Measurements from ENCODE around the gene LRFN2.

DNA sequence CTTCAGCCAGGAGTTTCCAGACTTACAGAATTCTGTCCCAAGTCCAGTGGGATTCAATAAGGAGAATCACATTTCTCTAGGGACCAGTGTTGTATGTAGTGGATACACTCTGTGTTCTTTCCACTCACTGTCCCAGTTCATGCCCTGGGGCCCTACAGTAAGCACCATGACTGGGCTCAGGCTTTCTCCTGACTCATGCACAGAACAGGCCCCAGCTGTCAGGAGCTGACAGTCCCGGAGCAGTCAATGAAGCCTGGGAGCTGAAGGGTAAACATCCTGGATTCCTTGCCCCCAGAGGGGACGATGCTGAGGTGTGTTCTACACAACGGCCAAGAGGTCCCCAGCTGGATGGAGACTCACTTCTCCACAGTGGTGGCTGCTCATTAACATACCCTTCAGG is 40.2 kb upstream of the LRFN2 start:
- TF ChIP-seq, protein P1, sequence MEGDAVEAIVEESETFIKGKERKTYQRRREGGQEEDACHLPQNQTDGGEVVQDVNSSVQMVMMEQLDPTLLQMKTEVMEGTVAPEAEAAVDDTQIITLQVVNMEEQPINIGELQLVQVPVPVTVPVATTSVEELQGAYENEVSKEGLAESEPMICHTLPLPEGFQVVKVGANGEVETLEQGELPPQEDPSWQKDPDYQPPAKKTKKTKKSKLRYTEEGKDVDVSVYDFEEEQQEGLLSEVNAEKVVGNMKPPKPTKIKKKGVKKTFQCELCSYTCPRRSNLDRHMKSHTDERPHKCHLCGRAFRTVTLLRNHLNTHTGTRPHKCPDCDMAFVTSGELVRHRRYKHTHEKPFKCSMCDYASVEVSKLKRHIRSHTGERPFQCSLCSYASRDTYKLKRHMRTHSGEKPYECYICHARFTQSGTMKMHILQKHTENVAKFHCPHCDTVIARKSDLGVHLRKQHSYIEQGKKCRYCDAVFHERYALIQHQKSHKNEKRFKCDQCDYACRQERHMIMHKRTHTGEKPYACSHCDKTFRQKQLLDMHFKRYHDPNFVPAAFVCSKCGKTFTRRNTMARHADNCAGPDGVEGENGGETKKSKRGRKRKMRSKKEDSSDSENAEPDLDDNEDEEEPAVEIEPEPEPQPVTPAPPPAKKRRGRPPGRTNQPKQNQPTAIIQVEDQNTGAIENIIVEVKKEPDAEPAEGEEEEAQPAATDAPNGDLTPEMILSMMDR (IDR thresholded peaks at IDR 0.05), result no peak
- no peak for TF ChIP-seq POLR2A (IDR thresholded peaks at IDR 0.05)

Measured in prostate gland (tissue), 2 donors.